ENCODE data around the gene SNAPC4.

Gene SNAPC4

GRCh38 chr9:136370687-136371532 is 29.1 kb downstream of the SNAPC4 start:
- DNase-seq (ENCODE audit: low read depth in 2 of 2), result peak in 1 of 2 donors; percentile 53
- TF ChIP-seq, protein P1, sequence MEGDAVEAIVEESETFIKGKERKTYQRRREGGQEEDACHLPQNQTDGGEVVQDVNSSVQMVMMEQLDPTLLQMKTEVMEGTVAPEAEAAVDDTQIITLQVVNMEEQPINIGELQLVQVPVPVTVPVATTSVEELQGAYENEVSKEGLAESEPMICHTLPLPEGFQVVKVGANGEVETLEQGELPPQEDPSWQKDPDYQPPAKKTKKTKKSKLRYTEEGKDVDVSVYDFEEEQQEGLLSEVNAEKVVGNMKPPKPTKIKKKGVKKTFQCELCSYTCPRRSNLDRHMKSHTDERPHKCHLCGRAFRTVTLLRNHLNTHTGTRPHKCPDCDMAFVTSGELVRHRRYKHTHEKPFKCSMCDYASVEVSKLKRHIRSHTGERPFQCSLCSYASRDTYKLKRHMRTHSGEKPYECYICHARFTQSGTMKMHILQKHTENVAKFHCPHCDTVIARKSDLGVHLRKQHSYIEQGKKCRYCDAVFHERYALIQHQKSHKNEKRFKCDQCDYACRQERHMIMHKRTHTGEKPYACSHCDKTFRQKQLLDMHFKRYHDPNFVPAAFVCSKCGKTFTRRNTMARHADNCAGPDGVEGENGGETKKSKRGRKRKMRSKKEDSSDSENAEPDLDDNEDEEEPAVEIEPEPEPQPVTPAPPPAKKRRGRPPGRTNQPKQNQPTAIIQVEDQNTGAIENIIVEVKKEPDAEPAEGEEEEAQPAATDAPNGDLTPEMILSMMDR (IDR thresholded peaks at IDR 0.05; ENCODE audit: low read depth, low read length), result no peak
- H3K4me3 ChIP-seq (replicated peaks in 1 of 2; ENCODE audit: low read depth in 2 of 2, low read length in 2 of 2), result no peak overlapping the region

DNA sequence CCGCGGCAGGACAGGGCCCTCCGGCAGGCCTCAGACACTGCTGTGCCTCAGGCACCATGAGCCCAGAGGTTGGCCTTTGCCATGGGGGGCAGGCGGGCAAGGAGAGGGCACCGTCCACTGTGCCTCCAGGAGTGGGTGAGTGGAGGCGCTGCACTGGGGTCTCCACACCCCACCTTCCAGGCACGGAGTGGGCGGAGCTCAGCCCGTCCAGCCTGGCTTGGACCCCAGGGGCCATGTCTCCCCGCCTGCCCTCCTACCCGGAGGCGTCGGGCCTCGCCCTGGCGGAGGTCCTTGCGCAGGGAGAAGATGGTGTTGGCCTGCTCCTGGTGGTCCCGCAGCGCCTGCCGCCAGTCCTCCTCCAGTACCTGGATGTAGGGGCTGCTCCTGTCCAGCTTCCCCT is 29.9 kb downstream of the SNAPC4 start:
- DNase-seq (ENCODE audit: low read depth in 2 of 2), result no peak
- TF ChIP-seq, protein P1 (IDR thresholded peaks at IDR 0.05; ENCODE audit: low read depth, low read length), result no peak
- no peak overlapping the region for H3K4me3 ChIP-seq (replicated peaks in 1 of 2; ENCODE audit: low read depth in 2 of 2, low read length in 2 of 2)

DNA sequence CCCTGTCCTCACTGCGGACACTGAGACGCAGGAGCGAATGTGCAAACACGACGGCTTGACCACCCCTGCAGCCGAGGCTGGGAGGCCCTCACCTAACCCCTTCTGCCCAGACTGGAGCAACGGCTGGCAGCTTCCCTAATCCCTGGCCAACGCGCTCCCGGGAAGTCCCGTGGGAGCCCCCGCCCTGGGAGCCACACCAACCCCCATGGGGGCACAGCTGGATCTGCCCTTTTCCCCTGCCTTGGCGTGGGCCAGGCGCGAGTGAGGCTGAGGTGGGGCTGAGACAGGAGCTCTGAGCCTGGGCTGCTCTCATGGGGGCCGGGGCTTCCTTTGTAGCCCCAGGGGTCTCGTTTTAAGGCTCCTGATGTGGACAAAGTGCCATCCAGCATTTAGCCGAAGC is 31.8 kb downstream of the SNAPC4 start:
- H3K4me3 ChIP-seq (replicated peaks in 1 of 2; ENCODE audit: low read depth in 2 of 2, low read length in 2 of 2), result no peak overlapping the region
- TF ChIP-seq, protein P1 (IDR thresholded peaks at IDR 0.05; ENCODE audit: low read depth, low read length), result no peak
- DNase-seq (ENCODE audit: low read depth in 2 of 2), result no peak

DNA sequence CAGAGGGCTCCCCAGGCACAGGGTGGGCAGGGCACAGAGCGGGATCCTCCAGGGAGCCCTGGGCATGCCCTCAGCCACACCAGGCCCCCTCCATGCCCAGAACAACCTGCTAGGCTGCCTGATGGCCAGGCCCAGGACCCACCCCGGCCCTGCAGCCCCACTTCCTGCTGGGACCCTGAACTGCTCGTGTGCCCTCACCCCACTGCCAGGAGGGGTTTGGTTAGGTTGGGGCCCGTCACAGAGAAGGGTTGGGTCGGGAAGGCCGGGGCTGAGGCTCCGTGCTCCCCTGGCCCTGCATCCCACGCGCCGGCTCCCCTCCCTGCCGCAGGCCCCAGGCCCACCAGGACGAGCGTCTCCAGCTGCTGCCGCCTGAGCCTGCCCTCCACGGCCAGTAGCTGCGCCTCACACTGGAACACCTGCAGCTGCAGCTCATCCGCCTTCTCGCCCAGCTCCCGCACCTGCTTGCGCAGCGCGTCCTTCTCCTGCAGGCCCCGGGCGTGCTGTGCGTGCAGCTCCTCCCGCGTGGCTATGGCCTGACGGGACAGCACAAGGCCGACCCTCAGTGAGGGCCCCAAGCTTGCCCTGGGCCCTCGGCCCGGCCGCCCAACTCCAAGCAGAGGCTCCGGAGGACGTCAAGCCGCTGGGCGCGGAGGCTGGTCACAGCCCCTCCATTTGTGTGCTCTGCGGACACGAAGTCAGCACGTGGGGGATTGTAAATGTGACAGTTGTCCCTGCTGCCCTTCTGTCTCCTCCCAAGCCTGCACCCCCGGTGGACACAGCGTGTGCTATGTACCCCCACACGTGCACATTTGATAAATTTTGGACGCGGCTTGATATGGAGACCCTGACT is 32.4 kb downstream of the SNAPC4 start:
- no peak overlapping the region for H3K4me3 ChIP-seq (replicated peaks in 1 of 2; ENCODE audit: low read depth in 2 of 2, low read length in 2 of 2)
- TF ChIP-seq, protein P1 (IDR thresholded peaks at IDR 0.05; ENCODE audit: low read depth, low read length), result no peak

DNA sequence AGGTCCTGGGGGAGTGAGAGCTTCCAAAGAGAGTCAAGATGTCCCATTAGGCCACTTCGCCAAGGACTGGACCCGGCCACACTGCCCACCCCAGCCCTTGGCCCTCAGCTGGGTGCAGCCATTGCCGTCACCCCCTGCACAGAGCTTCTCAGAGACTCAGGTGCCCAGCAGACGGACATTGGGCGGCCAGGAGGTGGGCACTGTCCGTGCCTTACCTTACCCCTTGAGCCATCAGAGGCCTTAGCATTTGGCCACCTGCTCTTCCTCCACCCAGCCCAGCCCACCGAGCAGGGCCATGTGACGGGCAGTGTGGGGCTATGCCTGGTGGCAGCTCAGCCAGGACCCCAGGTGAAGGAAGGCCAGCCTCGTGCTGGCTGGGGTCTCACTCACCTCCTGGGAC is 33.1 kb downstream of the SNAPC4 start:
- TF ChIP-seq, protein P1 (IDR thresholded peaks at IDR 0.05; ENCODE audit: low read depth, low read length), result no peak
- H3K4me3 ChIP-seq (replicated peaks in 1 of 2; ENCODE audit: low read depth in 2 of 2, low read length in 2 of 2), result no peak overlapping the region
- DNase-seq (ENCODE audit: low read depth in 2 of 2), result no peak

More for the DNA sequence above, 32.4 kb downstream of the SNAPC4 start:
- no peak for DNase-seq (ENCODE audit: low read depth in 2 of 2)

DNA sequence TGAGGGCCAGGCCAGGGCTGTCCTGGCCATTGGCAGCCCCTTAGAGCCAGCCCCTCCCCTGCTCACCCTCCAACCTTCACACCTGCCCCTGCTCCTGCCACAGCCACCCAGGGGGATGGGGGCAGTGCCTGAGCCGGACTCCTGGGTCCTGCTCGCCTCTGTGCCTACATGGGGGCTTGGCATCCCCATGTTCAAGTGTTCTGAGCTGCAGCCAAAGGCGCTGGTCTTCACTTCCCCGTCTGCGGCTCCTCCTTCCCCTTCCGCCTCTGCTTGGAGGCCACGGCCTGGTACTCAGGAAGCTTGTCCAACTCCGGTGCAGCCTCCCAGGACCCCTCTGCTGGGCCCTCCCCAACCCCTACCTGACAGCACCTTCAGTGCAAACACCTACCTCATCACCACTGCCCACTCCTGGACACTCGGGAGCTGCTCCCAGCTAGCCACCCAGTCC is 34.2 kb downstream of the SNAPC4 start:
- TF ChIP-seq, protein P1 (IDR thresholded peaks at IDR 0.05; ENCODE audit: low read depth, low read length), result no peak
- no peak for DNase-seq (ENCODE audit: low read depth in 2 of 2)
- no peak overlapping the region for H3K4me3 ChIP-seq (replicated peaks in 1 of 2; ENCODE audit: low read depth in 2 of 2, low read length in 2 of 2)
